ENCODE data around the gene DEPDC1B. TPM values are rescaled to one million over a fixed set of nuclear protein-coding genes. Genes with fewer than 3 reads are reported as not detected.
"Not testable (repeated sequence)": the region's sequence is repeated elsewhere in the genome, so short reads cannot be mapped to it uniquely, and the experiment has no call there.

The DEPDC1B gene
- total RNA-seq, 6 experiments from 2014 or later: 0.15 to 0.98 (median 0.47) TPM; not detected in 1

DNA sequence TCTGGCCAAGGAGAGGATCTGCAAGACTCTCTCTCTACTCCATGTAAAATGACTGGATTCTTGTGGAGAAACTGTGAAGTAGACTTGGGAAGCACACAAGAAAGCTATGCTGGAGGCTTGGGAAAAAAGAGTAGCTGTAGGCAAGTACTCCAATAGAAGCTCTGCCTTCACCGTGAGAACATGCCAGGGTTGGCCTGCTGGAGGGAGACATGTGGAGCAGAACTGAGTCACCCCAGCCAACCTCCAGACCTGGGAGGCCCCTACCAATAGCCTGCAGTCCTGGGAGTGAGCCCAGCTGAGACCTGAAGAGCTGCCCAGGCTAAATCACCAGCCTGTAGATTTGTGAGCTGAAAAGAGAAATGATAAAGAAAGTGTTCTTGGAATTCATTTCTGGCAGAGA lies 66.6 kb downstream of the DEPDC1B start:
- intact Hi-C loops (cut with DNase I): no loop called here
- Histone ChIP-seq H3K27ac (no peak overlapping the region), H3K9me3 (no peaks in the 10 kb centered on the region), H3K27me3 (no peaks in the 10 kb centered on the region), H3K36me3 (no peaks in the 10 kb centered on the region), H3K4me1 (no peaks in the 10 kb centered on the region), H3K4me3 (no peak overlapping the region)
- TF ChIP-seq, protein P1, sequence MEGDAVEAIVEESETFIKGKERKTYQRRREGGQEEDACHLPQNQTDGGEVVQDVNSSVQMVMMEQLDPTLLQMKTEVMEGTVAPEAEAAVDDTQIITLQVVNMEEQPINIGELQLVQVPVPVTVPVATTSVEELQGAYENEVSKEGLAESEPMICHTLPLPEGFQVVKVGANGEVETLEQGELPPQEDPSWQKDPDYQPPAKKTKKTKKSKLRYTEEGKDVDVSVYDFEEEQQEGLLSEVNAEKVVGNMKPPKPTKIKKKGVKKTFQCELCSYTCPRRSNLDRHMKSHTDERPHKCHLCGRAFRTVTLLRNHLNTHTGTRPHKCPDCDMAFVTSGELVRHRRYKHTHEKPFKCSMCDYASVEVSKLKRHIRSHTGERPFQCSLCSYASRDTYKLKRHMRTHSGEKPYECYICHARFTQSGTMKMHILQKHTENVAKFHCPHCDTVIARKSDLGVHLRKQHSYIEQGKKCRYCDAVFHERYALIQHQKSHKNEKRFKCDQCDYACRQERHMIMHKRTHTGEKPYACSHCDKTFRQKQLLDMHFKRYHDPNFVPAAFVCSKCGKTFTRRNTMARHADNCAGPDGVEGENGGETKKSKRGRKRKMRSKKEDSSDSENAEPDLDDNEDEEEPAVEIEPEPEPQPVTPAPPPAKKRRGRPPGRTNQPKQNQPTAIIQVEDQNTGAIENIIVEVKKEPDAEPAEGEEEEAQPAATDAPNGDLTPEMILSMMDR (IDR thresholded peaks at IDR 0.05): no peak
- no peak for TF ChIP-seq POLR2A (IDR thresholded peaks at IDR 0.05)
- no CpG with 5 or more reads among the region's 1 CpG for WGBS (ENCODE audit: insufficient coverage, low coverage, low lambda C conversion rate, missing lambda C conversion rate)
- DNase-seq: no peak
- ATAC-seq: no peak

DNA sequence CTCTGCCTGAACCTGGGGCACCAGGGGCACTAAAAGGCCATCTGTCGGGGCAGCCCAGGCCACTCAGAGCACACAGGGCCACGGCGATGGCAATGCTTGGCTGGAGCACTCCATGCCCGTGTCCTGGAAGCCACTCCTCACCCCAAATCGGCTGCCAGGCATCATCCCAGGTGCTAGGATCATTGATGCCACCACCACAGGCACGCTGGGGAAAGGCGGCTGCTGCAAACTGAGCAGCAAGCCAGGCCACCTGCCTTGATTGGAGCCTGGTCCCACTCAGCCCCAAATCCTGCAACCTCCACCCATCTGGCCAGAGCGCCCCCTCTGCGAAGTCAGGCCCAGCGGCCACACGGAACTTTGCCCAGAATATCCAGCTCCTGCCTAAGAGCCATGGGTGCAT lies 67.8 kb downstream of the DEPDC1B start:
- DNase-seq (no peak), ATAC-seq (peak in 1 of 4 donors; percentile 19)
- Histone ChIP-seq H3K4me1 (no peaks in the 10 kb centered on the region), H3K9me3 (no peaks in the 10 kb centered on the region), H3K27ac (no peak overlapping the region), H3K36me3 (no peaks in the 10 kb centered on the region), H3K27me3 (no peaks in the 10 kb centered on the region), H3K4me3 (no peak overlapping the region)
- intact Hi-C loops (cut with DNase I): no loop called here
- TF ChIP-seq, protein P1 (IDR thresholded peaks at IDR 0.05): no peak
- no peak for TF ChIP-seq POLR2A (IDR thresholded peaks at IDR 0.05)
- 100% methylated on average over 3 of the region's 11 CpGs for WGBS (ENCODE audit: insufficient coverage, low coverage, low lambda C conversion rate, missing lambda C conversion rate)

DNA sequence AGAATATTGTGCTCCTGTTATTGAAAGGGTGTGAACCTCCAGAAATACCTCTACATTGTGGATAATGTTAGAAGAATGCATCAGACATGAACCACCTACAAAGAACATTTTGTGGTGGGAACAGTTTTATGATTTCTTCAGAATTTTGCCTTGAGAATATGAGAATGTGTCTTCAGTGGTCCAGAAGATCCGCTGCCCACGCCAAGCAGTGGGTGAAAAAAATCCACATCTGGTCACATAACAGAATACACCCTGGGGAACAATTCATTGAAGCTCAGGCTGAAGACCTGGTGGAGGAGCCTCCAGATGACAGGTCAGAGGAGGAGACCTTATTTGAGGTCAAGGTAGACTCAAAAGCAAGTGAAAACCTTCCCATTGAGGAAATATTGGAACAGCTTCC lies 69.1 kb downstream of the DEPDC1B start:
- ATAC-seq: no peak
- no peak for TF ChIP-seq POLR2A (IDR thresholded peaks at IDR 0.05)
- TF ChIP-seq, protein P1 (IDR thresholded peaks at IDR 0.05): no peak
- WGBS (ENCODE audit: insufficient coverage, low coverage, low lambda C conversion rate, missing lambda C conversion rate): 94% methylated on average over 2 of the region's 2 CpGs
- Histone ChIP-seq H3K36me3 (no peaks in the 10 kb centered on the region), H3K4me3 (no peak overlapping the region), H3K27ac (no peak overlapping the region), H3K27me3 (no peaks in the 10 kb centered on the region), H3K4me1 (no peaks in the 10 kb centered on the region), H3K9me3 (no peaks in the 10 kb centered on the region)
- no peak for DNase-seq
- intact Hi-C loops (cut with DNase I): no loop called here

DNA sequence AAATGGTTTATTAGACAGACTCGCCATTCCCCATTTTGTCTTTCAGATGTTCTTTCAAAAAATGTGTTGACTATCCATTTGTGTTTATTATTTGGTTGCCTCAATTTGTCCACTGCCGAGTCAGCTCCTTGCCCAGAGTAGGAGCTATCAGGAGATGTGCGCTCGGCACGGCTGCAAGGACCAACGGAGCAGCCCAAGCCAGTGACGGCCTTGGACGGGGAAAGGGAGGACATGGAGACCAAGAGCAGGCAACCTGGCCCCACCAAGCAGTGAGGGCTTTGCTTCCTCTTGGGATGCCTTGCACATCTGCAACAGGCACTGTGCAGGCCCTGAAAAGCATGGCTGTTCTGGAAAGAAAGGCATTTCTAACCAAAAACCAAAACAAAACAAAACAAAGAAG lies 69.8 kb downstream of the DEPDC1B start:
- ATAC-seq (no peak), DNase-seq (no peak)
- no peaks in the 10 kb centered on the region for H3K36me3 ChIP-seq
- H3K9me3 ChIP-seq: no peaks in the 10 kb centered on the region
- no peaks in the 10 kb centered on the region for H3K4me1 ChIP-seq
- TF ChIP-seq POLR2A (IDR thresholded peaks at IDR 0.05): no peak
- TF ChIP-seq, protein P1 (IDR thresholded peaks at IDR 0.05): no peak
- H3K4me3 ChIP-seq: no peak overlapping the region
- no peaks in the 10 kb centered on the region for H3K27me3 ChIP-seq
- H3K27ac ChIP-seq: no peak overlapping the region
- WGBS (ENCODE audit: insufficient coverage, low coverage, low lambda C conversion rate, missing lambda C conversion rate): 92% methylated on average over 6 of the region's 8 CpGs
- intact Hi-C loops (cut with DNase I): no loop called here

DNA sequence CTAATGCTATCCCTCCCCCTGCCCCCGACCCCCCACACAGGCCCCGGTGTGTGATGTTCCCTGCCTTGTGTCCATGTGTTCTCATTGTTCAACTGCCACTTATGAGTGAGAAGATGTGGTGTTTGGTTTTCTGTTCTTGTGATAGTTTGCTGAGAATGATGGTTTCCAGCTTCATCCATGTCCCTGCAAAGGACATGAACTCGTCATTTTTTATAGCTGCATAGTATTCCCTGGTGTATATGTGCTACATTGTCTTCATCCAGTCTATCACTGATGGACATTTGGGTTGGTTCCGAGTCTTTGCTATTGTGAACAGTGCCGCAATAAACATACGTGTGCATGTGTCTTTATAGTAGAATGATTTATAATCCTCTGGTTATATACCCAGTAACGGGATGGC lies 75.1 kb downstream of the DEPDC1B start:
- DNase-seq; ATAC-seq; intact Hi-C loops (cut with DNase I); H3K27me3 ChIP-seq; H3K4me1 ChIP-seq; H3K27ac ChIP-seq; H3K9me3 ChIP-seq; H3K4me3 ChIP-seq; H3K36me3 ChIP-seq: not testable (repeated sequence)
- WGBS (ENCODE audit: insufficient coverage, low coverage, low lambda C conversion rate, missing lambda C conversion rate): 100% methylated on average over 7 of the region's 7 CpGs

DNA sequence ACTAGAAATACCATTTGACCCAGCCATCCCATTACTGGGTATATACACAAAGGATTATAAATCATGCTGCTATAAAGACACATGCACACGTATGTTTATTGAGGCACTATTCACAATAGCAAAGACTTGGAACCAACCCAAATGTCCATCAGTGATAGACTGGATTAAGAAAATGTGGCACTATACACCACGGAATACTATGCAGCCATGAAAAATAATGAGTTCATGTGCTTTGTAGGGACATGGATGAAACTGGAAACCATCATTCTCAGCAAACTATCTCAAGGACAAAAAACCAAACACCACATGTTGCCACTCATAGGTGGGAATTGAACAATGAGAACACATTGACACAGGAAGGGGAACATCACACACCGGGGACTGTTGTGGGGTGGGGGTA lies 79.2 kb downstream of the DEPDC1B start:
- ATAC-seq; H3K9me3 ChIP-seq; H3K4me3 ChIP-seq; H3K27me3 ChIP-seq; H3K36me3 ChIP-seq; intact Hi-C loops (cut with DNase I); DNase-seq; H3K27ac ChIP-seq; H3K4me1 ChIP-seq: not testable (repeated sequence)
- WGBS (ENCODE audit: insufficient coverage, low coverage, low lambda C conversion rate, missing lambda C conversion rate): 85% methylated on average over 3 of the region's 3 CpGs
